HTERT RPE-1 (cell line): ENCODE results near the gene GGNBP2.

Experiments
- in situ Hi-C: fragments of 300-500 bp; cut with MboI; formaldehyde crosslinking; loops from 4 replicates; pipeline ENCODE4 v1.14.3; 2020; ENCODE audit warnings: low sequenced_read_pairs

GGNBP2 gene

DNA sequence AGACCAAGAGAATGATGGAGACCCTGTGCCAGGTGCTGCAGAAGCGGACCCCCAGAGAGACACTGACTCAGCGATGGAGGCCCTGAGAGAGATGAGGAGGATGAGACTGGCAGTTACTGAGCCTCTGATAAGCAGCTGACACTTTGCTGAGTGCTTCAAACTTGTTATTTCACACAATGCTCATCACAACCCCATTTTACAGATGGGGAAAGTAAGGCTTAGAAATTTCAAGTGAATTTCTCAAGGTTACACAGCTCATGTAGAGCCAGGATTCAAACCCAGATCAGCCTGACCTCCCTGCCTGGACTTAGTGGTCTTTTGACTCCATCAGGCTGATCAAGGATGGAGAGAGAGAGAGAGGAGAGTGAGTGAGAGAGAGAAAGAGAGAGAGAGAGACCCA, 83.9 kb downstream of the GGNBP2 start:
- in situ Hi-C loops = no loop called here

DNA sequence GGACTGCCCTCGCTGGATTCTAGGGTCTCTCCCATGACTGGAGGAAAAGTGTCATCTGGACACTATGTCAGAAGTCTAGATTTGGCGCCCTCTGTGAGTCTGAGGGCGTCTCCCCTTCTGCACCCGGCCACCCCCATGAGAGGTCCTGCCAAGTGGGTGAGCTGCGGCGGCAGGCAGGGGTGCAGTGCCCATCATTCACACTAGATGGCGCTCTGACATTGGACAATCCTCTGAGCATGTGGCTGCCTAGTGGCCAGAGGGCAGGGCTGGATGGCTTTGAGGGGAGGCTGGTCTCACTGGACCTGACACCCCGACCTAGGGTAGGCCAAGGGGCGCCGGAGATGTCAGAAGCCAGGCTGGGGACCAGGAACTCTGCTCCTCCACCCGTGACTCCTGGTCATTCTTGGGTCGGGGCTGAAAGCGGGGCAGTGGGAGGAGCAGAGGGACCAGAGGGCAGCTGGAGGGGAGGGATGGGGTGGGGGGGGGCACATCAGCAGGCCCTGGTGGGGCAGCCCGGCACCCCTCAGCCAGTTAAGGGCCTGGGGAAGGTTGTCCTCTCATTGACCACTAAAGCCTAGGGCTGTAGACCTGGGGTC, 84.6 kb downstream of the GGNBP2 start:
- in situ Hi-C loops = no loop called here

DNA sequence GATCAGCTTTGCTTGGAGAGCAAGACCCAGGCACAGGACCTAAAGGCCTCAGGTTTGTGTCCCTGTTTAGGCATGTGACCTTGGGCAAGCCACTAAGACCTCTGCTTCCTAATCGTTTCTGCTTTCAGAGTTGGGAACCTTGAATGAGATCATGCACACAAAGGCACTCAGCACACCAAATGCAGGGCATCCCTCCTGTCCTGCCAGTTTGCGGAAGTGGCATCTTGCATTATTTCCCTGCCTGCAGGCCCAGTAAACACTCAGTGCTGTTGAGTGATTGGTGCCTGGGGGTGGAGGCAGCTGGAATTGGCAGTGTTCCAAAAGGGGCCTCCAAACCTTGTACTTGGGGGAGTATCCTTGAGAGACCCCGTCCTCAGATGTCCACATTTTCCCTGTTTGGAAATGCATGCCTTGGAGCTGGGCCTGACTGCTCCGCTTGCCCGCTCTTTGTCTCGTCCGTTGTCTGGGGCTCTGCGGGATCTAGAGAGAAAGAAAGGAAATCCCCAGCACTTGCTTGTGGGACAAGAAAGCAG, 85.3 kb downstream of the GGNBP2 start:
- in situ Hi-C loops = no loop called here

DNA sequence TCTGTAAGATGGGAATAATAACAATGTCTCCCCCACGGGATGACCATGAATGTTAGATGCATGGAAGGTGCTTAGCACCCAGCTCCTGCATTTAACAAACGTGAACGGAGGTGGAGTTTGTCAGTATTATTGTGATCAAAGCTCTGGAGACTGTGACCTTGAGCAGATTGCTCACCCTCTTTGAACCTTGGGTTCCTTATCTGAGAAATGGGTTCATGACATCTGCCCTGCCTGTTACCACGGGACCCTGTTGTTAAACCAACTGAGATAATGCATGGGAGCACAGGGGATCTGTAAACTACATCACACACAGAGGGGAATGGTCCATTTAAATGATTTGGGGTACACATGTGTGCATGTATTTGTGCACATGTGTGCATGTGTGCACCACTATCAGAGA, 86.3 kb downstream of the GGNBP2 start:
- in situ Hi-C loops = no loop called here

DNA sequence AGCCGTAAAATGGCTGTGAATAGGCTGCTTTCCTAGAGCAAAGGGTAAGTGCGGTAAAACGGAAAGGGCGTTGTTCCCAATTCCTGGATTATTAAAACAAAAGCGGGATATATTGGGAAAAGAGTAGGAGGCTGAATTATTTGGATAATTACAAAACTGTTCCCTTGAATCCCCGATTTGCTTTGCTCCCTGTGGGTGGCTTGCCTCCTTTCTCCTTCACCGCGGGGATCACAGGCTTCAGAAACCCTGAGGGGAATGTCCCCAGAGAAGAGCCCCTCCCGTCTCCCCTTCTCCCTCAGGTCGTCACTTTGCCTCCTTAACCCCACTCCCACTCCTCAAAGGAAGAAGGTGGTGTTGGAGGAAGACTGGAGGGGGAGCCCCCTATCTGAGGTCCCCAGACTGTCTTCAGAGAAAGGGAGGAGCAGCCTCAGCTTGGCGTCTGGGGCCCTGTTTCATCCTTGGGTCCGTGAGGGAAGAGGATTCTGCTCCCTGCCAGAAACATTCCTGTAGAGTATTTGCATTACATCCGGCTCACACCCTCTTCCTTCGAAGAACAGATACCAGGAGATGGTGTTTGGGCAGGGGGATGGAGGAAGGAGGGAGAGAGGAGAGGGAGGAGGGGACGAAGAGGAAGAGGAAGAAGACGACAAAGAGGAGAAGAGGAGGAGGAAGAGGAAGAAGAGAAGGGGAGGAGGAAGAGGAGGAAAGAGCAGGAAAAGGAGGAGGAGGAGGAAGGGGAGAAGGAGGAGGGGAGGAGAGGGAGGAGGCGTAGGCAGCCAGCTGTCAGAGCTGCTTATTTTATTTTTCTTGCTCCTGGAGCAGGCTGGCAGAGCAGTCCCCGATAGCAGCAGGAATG, 88.4 kb downstream of the GGNBP2 start:
- in situ Hi-C loops = no loop called here
